HepG2 (cell line): ENCODE measurements around the gene PLCB2. TPM values are rescaled to one million over a fixed set of nuclear protein-coding genes. Genes with fewer than 3 reads are reported as not detected.

Experiments used
- ATAC-seq: fragments of 200-7000 bp; cut with Tn5 transposase; 3 replicates; pipeline ENCODE4 v1.9.1; 2020; ENCODE audit warnings: mild to moderate bottlenecking, moderate library complexity
- BruUV-seq: library from RNA; stranded (reverse); fragments of 400-500 nt; replicated peaks from 2 replicates; lab custom pipeline; 2021; lab: Mats Ljungman, UMichigan
- CTCF ChIA-PET: fragments of 300-600 bp; formaldehyde crosslinking; extraction: SDS; loops from one replicate; lab custom pipeline; 2021; ENCODE audit warnings: low total read pairs, inconsistent platforms, low intra/inter-chr PET ratio; lab: Yijun Ruan, JAX
- POLR2A ChIA-PET: fragments of 350-600 bp; sonication (Branson Sonifier 250); formaldehyde crosslinking; loops from one replicate; lab custom pipeline; 2020; ENCODE audit warnings: antibody characterized with exemption, inconsistent platforms; lab: Yijun Ruan, JAX
- DNase-seq: peaks from one replicate; pipeline ENCODE4 v3.0.0-alpha.2; 2015; ENCODE audit warnings: low spot score
- FAIRE-seq: peaks from 3 replicates; lab custom pipeline; 2011; peaks lifted over from hg19 to GRCh38; lab: Jason Lieb, UNC
- H2AFZ ChIP-seq: one replicate; pipeline ENCODE4 v1.6.1; 2011; ENCODE audit warnings: low read length, inconsistent platforms
- H3K27ac ChIP-seq: fragments of 300-600 bp; 3 replicates; pipeline ENCODE4 v1.8.0; 2011; ENCODE audit warnings: mixed run types, mild to moderate bottlenecking, mixed read lengths, low read length, inconsistent platforms; ENCODE audit not compliant: insufficient read depth; ENCODE audit errors: extremely low read length
- H3K27me3 ChIP-seq, 2 experiments: fragments of 200-600 bp in 1 of 2; 2 replicates in 1 of 2; 3 replicates in 1 of 2; pipeline versions ENCODE4 v1.6.0 to v1.8.0; 2011; ENCODE audit warnings: low read length in 2 of 2, mild to moderate bottlenecking in 2 of 2, moderate library complexity in 2 of 2, inconsistent platforms in 1 of 2; ENCODE audit not compliant: insufficient read depth in 2 of 2, control insufficient read depth in 1 of 2
- H3K36me3 ChIP-seq, 2 experiments: fragments of 200-600 bp in 1 of 2; replicated peaks in 1 of 2; 2 replicates in 1 of 2; 3 replicates in 1 of 2; pipeline versions ENCODE4 v1.5.1 to v1.8.0; 2011; ENCODE audit warnings: low read length in 2 of 2, inconsistent platforms in 1 of 2; ENCODE audit not compliant: insufficient read depth in 2 of 2, control insufficient read depth in 1 of 2
- H3K4me1 ChIP-seq: 2 replicates; pipeline ENCODE4 v1.5.1; 2012; ENCODE audit warnings: low read length, inconsistent platforms; ENCODE audit not compliant: insufficient read depth
- H3K4me2 ChIP-seq: 2 replicates; pipeline ENCODE4 v1.6.0; 2011; ENCODE audit warnings: low read depth, low read length, inconsistent platforms
- H3K4me3 ChIP-seq, 3 experiments: fragments of 200-600 bp in 1 of 3; sonication (generic), shearing (Covaris generic) in 1 of 3; replicated peaks in 1 of 3; 2 replicates each; pipeline ENCODE4 v1.5.1; 2011 to 2016; ENCODE audit warnings: low read length in 3 of 3, inconsistent platforms in 2 of 3, low read depth in 2 of 3, mild to moderate bottlenecking in 2 of 3, control low read depth in 1 of 3, mixed read lengths in 1 of 3; ENCODE audit not compliant: insufficient read depth in 1 of 3
- H3K79me2 ChIP-seq: one replicate; pipeline ENCODE4 v1.6.1; 2011; ENCODE audit warnings: low read length, inconsistent platforms; ENCODE audit not compliant: insufficient read depth
- H3K9ac ChIP-seq: 2 replicates; pipeline ENCODE4 v1.6.0; 2011; ENCODE audit warnings: mild to moderate bottlenecking, low read depth, low read length, inconsistent platforms; ENCODE audit not compliant: insufficient read depth
- H3K9me3 ChIP-seq: 2 replicates; pipeline ENCODE4 v1.5.1; 2012; ENCODE audit warnings: mild to moderate bottlenecking, low read length
- H4K20me1 ChIP-seq: 2 replicates; pipeline ENCODE4 v1.6.0; 2011; ENCODE audit warnings: inconsistent platforms, mild to moderate bottlenecking, low read length, moderate library complexity; ENCODE audit not compliant: insufficient read depth
- ARID2 ChIP-seq: sonication (generic); formaldehyde crosslinking; IDR thresholded peaks from 2 replicates; pipeline ENCODE4 v1.8.1; 2022; ENCODE audit warnings: mild to moderate bottlenecking, missing genetic modification reagents, borderline replicate concordance
- ATRX ChIP-seq: sonication (generic); formaldehyde crosslinking; IDR thresholded peaks from 2 replicates; pipeline ENCODE4 v1.4.0; 2020; ENCODE audit warnings: missing genetic modification reagents, borderline replicate concordance
- FOXA3 ChIP-seq: IDR thresholded peaks from 2 replicates; pipeline ENCODE4 v1.6.1; 2016; ENCODE audit warnings: missing genetic modification reagents, missing compliant biosample characterization
- FOXK1 ChIP-seq: sonication (generic); formaldehyde crosslinking; IDR thresholded peaks from 2 replicates; pipeline ENCODE4 v1.4.0; 2020; ENCODE audit warnings: low read depth, missing genetic modification reagents, borderline replicate concordance
- FOXP1 ChIP-seq, 2 experiments: fragments of 450-650 bp in 1 of 2; IDR thresholded peaks; 2 replicates each; pipeline ENCODE4 v1.6.1; 2017 to 2018; ENCODE audit warnings: antibody characterized with exemption in 1 of 2
- MYC ChIP-seq: sonication (generic); formaldehyde crosslinking; IDR thresholded peaks from 2 replicates; pipeline ENCODE4 v1.9.0; 2021; ENCODE audit warnings: missing genetic modification reagents, borderline replicate concordance
- TAF1 ChIP-seq: sonication (generic); formaldehyde crosslinking; IDR thresholded peaks from 2 replicates; pipeline ENCODE4 v1.4.0; 2020; ENCODE audit warnings: missing genetic modification reagents
- ZFP36 ChIP-seq: fragments of 150-350 bp; IDR thresholded peaks from 2 replicates; pipeline ENCODE4 v1.6.1; 2018; ENCODE audit warnings: borderline replicate concordance, low read length, low read depth; ENCODE audit not compliant: partially characterized antibody
- ZFP41 ChIP-seq: sonication (generic); formaldehyde crosslinking; IDR thresholded peaks from 2 replicates; pipeline ENCODE4 v1.4.0; 2020; ENCODE audit warnings: mild to moderate bottlenecking, missing genetic modification reagents, borderline replicate concordance
- ZNF34 ChIP-seq: sonication (generic); formaldehyde crosslinking; IDR thresholded peaks from 2 replicates; pipeline ENCODE4 v1.4.0; 2020; ENCODE audit warnings: mild to moderate bottlenecking, missing genetic modification reagents, borderline replicate concordance
- ZNF549 ChIP-seq: sonication (generic); formaldehyde crosslinking; IDR thresholded peaks from 2 replicates; pipeline ENCODE4 v1.5.0; 2020; ENCODE audit warnings: missing genetic modification reagents
- ZNF672 ChIP-seq: sonication (generic); formaldehyde crosslinking; IDR thresholded peaks from 2 replicates; pipeline ENCODE4 v1.8.1; 2022; ENCODE audit warnings: missing genetic modification reagents
- ZSCAN25 ChIP-seq: sonication (generic); formaldehyde crosslinking; IDR thresholded peaks from 2 replicates; pipeline ENCODE4 v1.8.0; 2022; ENCODE audit warnings: mild to moderate bottlenecking, missing genetic modification reagents
- WGBS: methylation state at CpG from one replicate; pipeline ENCODE4 v1.1.6; 2017; ENCODE audit warnings: low lambda C conversion rate; 5-methylcytosine and 5-hydroxymethylcytosine counted together
- in situ Hi-C: cut with HindIII; loops from 2 replicates; pipeline ENCODE4 v1.10.0; 2017; ENCODE audit warnings: low pct_unique_long_range_greater_than_20kb; ENCODE audit not compliant: extremely low pct_ligation_motif_present
- intact Hi-C: fragments of 100-400 bp; cut with micrococcal nuclease; formaldehyde crosslinking; loops from one replicate; pipeline ENCODE4 v1.10.0; 2022; ENCODE audit not compliant: unreplicated experiment
- polyA plus RNA-seq, 8 experiments: library from polyadenylated mRNA; depleted of rRNA in 3 of 8; stranded (reverse) in 7 of 8; unstranded in 1 of 8; fragments of >200 nt; fragmentation: Illumina TruSeq in 4 of 8; extraction: Trizol in 4 of 8; gene quantifications; 2 replicates each; pipeline versions ENCODE4 v1.2.1 to v1.2.3, GENCODE V29; 2011 to 2016; ENCODE audit warnings: low read depth in 4 of 8, missing spikeins in 1 of 8, mixed read lengths in 1 of 8; ENCODE audit not compliant: insufficient read depth in 1 of 8
- total RNA-seq, 5 experiments: library from RNA; depleted of rRNA; stranded (reverse); fragments of >200 nt; fragmentation: Illumina TruSeq; extraction: Trizol; gene quantifications; 2 replicates each; pipeline ENCODE4 v1.2.3, GENCODE V29; 2016; ENCODE audit warnings: low read depth in 1 of 5
- TF ChIP-seq, protein P1 (sequence below): sonication (generic); formaldehyde crosslinking; IDR thresholded peaks from 2 replicates; pipeline ENCODE4 v1.4.0; 2020; ENCODE audit warnings: missing genetic modification reagents

Gene PLCB2
- total and polyA plus RNA-seq, 2 of the 13 experiments (the other 11 are each of a cell fraction or from before 2014, with no cell fraction given) = 0.11 TPM; not detected in 1

DNA sequence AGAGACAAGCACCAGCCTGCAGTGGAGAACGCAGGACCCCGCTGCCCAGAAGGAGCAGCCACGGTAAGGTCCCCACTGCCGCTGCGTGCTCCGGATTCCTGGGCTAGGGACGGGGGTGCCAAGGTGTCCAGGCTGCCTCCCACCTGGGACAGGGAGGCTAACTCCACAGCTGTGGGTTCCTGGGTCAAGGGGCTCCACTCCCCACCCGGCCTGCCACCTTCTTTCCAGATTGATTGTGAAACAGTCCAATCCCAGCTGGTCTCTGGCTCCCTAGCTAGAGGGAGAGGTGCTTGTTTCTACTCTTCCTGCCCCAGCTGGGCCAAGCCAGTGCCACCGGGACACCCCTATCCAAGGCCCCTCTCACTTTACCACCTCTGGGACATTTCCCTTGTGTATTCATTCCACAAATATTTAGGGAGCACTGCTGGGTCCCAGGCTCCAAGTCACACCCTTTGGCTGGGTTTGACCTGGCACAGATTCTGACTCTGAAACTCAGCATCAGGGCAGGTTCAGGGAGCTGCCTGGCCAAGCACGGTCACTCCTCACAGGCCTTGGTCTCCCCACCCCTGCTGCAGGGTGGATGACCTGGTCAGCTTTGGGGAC, 67.0 kb downstream of the PLCB2 start:
- no peak for TF ChIP-seq ZFP36
- TF ChIP-seq ZNF34 (CRISPR knock-in tag) = no peak
- no peak for TF ChIP-seq FOXP1 (IDR thresholded peaks at IDR 0.05)
- no peak for TF ChIP-seq FOXP1 (CRISPR knock-in tag; IDR thresholded peaks at IDR 0.05)
- TF ChIP-seq ATRX (CRISPR knock-in tag) = no peak
- TF ChIP-seq, protein P1, sequence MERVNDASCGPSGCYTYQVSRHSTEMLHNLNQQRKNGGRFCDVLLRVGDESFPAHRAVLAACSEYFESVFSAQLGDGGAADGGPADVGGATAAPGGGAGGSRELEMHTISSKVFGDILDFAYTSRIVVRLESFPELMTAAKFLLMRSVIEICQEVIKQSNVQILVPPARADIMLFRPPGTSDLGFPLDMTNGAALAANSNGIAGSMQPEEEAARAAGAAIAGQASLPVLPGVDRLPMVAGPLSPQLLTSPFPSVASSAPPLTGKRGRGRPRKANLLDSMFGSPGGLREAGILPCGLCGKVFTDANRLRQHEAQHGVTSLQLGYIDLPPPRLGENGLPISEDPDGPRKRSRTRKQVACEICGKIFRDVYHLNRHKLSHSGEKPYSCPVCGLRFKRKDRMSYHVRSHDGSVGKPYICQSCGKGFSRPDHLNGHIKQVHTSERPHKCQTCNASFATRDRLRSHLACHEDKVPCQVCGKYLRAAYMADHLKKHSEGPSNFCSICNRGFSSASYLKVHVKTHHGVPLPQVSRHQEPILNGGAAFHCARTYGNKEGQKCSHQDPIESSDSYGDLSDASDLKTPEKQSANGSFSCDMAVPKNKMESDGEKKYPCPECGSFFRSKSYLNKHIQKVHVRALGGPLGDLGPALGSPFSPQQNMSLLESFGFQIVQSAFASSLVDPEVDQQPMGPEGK (CRISPR knock-in tag) = no peak
- TF ChIP-seq MYC (CRISPR knock-in tag) = no peak
- no peak for TF ChIP-seq TAF1 (CRISPR knock-in tag)
- no peak for TF ChIP-seq ZFP41 (CRISPR knock-in tag)
- no peak for TF ChIP-seq FOXK1 (CRISPR knock-in tag)
- TF ChIP-seq ZNF549 (CRISPR knock-in tag) = no peak
- no peak for TF ChIP-seq ZNF672
- no peak for TF ChIP-seq FOXA3 (CRISPR knock-in tag)
- no peak for TF ChIP-seq ARID2 (CRISPR knock-in tag)
- TF ChIP-seq ZSCAN25 = no peak
- WGBS = 59% methylated on average over 9 of the region's 10 CpGs
- no peak overlapping the region for H3K27ac ChIP-seq
- no peak for ATAC-seq
- H3K27me3 ChIP-seq = peaks cover 9 to 50% of the 10 kb centered on the region in 2 experiments; a peak in 4 of 5 replicates
- DNase-seq = no peak
- peaks cover 27% of the 10 kb centered on the region for H3K4me1 ChIP-seq
- H3K9ac ChIP-seq = no peak overlapping the region
- H3K9me3 ChIP-seq = no peaks in the 10 kb centered on the region
- ChIA-PET CTCF (no interaction called here), POLR2A (interaction anchor here (1.3 kb wide), 1 partner anchor 32 kb away, joined by 3 read pairs; no protein-coding TSS in a partner anchor)
- no TSS peak for BruUV-seq
- H3K4me3 ChIP-seq = no peak overlapping the region
- H3K79me2 ChIP-seq = no peaks in the 10 kb centered on the region
- no peaks in the 10 kb centered on the region for H4K20me1 ChIP-seq
- no peak overlapping the region for H2AFZ ChIP-seq
- intact Hi-C loops (no loop called here), in situ Hi-C loops (no loop called here)
- H3K36me3 ChIP-seq = no peaks in the 10 kb centered on the region
- H3K4me2 ChIP-seq = no peak overlapping the region
- no peak for FAIRE-seq
